Neuronal stem cell (in vitro differentiated cells): ENCODE results near the gene FZD1.

ENCODE experiments used
- DNase-seq: peaks from one replicate; pipeline ENCODE4 v3.0.0-alpha.2; 2013; ENCODE audit warnings: low spot score
- H2AFZ ChIP-seq: one replicate; pipeline ENCODE4 v1.6.1; 2013; ENCODE audit warnings: mild to moderate bottlenecking, low read length, inconsistent platforms
- H2AK5ac ChIP-seq: 2 replicates; pipeline ENCODE4 v1.6.1; 2013; ENCODE audit warnings: low read depth, mild to moderate bottlenecking, inconsistent platforms, low read length, moderate library complexity, mixed read lengths
- H2BK120ac ChIP-seq: 2 replicates; pipeline ENCODE4 v1.6.1; 2013; ENCODE audit warnings: low read depth, mild to moderate bottlenecking, inconsistent platforms, low read length, moderate library complexity, mixed read lengths
- H2BK12ac ChIP-seq: one replicate; pipeline ENCODE4 v1.6.1; 2013; ENCODE audit warnings: low read length, inconsistent platforms
- H2BK15ac ChIP-seq: 2 replicates; pipeline ENCODE4 v1.6.1; 2013; ENCODE audit warnings: mild to moderate bottlenecking, low read length, inconsistent platforms, mixed read lengths
- H2BK5ac ChIP-seq: one replicate; pipeline ENCODE4 v1.6.1; 2013; ENCODE audit warnings: inconsistent platforms, mild to moderate bottlenecking, low read length, moderate library complexity
- H3K14ac ChIP-seq: one replicate; pipeline ENCODE4 v1.6.1; 2013; ENCODE audit warnings: low read length, inconsistent platforms
- H3K18ac ChIP-seq: 2 replicates; pipeline ENCODE4 v1.6.1; 2013; ENCODE audit warnings: low read length, inconsistent platforms
- H3K23ac ChIP-seq: 2 replicates; pipeline ENCODE4 v1.6.1; 2013; ENCODE audit warnings: low read depth, mild to moderate bottlenecking, mixed read lengths, low read length, inconsistent platforms; ENCODE audit not compliant: poor library complexity
- H3K27ac ChIP-seq: replicated peaks from 3 replicates; pipeline ENCODE4 v1.5.1; 2013; ENCODE audit warnings: low read length, inconsistent platforms
- H3K27me3 ChIP-seq, 3 experiments: 2 replicates each; pipeline ENCODE4 v1.6.1; 2013; ENCODE audit warnings: low read length in 3 of 3, mild to moderate bottlenecking in 2 of 3, inconsistent platforms in 1 of 3, low read depth in 1 of 3, mixed read lengths in 1 of 3, moderate library complexity in 1 of 3; ENCODE audit not compliant: control insufficient read depth in 3 of 3, insufficient read depth in 3 of 3
- H3K36me3 ChIP-seq, 2 donors: replicated peaks in 1 of 2; 2 replicates each; pipeline ENCODE4 v1.6.1; 2013; ENCODE audit warnings: low read length in 2 of 2; ENCODE audit not compliant: control insufficient read depth in 2 of 2, insufficient read depth in 2 of 2
- H3K4ac ChIP-seq: 2 replicates; pipeline ENCODE4 v1.6.1; 2013; ENCODE audit warnings: inconsistent platforms, mild to moderate bottlenecking, low read length, moderate library complexity
- H3K4me1 ChIP-seq, 2 donors: 1 replicate in 1 of 2; 2 replicates in 1 of 2; pipeline ENCODE4 v1.6.1; 2013; ENCODE audit warnings: low read length in 2 of 2, low read depth in 1 of 2; ENCODE audit not compliant: control insufficient read depth in 2 of 2, insufficient read depth in 1 of 2
- H3K4me2 ChIP-seq: one replicate; pipeline ENCODE4 v1.6.1; 2013; ENCODE audit warnings: mild to moderate bottlenecking, low read length, inconsistent platforms; ENCODE audit not compliant: insufficient read depth, poor library complexity, severe bottlenecking
- H3K4me3 ChIP-seq, 2 donors: 2 replicates each; pipeline ENCODE4 v1.5.1; 2013; ENCODE audit warnings: low read length in 2 of 2, mild to moderate bottlenecking in 2 of 2, inconsistent platforms in 1 of 2, moderate library complexity in 1 of 2
- H3K79me1 ChIP-seq: one replicate; pipeline ENCODE4 v1.6.1; 2013; ENCODE audit warnings: low read depth, mild to moderate bottlenecking, inconsistent platforms, low read length, moderate library complexity
- H3K9ac ChIP-seq: one replicate; pipeline ENCODE4 v1.6.1; 2013; ENCODE audit warnings: mild to moderate bottlenecking, low read depth, low read length, inconsistent platforms; ENCODE audit not compliant: poor library complexity
- H3K9me3 ChIP-seq, 2 donors: replicated peaks in 1 of 2; 2 replicates each; pipeline versions ENCODE3 to v1.6.1; 2013; ENCODE audit warnings: low read length in 2 of 2, mild to moderate bottlenecking in 2 of 2, inconsistent platforms in 1 of 2, low read depth in 1 of 2, mixed read lengths in 1 of 2, moderate library complexity in 1 of 2; ENCODE audit not compliant: control insufficient read depth in 2 of 2, insufficient read depth in 1 of 2
- H4K8ac ChIP-seq: one replicate; pipeline ENCODE4 v1.6.1; 2013; ENCODE audit warnings: low read depth, mild to moderate bottlenecking, inconsistent platforms, low read length, moderate library complexity
- H4K91ac ChIP-seq: one replicate; pipeline ENCODE4 v1.6.1; 2013; ENCODE audit warnings: low read length, low read depth, mild to moderate bottlenecking, inconsistent platforms; ENCODE audit not compliant: poor library complexity
- WGBS, 2 donors: extraction: QIAGEN DNeasy Blood & Tissue Kit; methylation state at CpG; one replicate each; pipeline ENCODE4 v1.1.7; 2013; ENCODE audit warnings: missing lambda C conversion rate in 2 of 2, mixed read lengths in 1 of 2; ENCODE audit not compliant: insufficient read length in 2 of 2, insufficient replicate concordance in 1 of 2; ENCODE audit errors: extremely low coverage in 2 of 2; 5-methylcytosine and 5-hydroxymethylcytosine counted together

The FZD1 gene

DNA sequence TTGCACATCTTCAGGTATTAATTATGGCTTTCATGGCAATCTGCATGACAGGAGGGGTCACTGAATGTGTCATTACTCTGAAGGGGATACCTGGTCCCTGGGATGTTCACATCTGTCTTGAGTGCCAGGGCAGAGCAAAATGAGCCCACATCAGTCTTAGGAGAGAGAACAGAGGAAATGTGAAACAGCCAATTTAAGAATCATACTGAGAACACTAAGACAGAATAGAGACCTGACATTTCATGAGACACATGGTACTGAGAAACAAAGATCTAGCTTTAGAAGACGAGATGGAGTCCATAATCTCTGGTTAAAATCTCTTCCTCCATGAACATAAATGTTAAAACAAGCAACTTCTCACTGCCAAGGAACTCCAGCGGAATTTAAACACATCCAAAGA lies 34.1 kb upstream of the FZD1 start:
- no peak overlapping the region for H2BK5ac ChIP-seq
- H3K4ac ChIP-seq, result no peak overlapping the region
- H3K27me3 ChIP-seq, result no peaks in the 10 kb centered on the region
- no peak overlapping the region for H3K4me2 ChIP-seq
- no peaks in the 10 kb centered on the region for H3K79me1 ChIP-seq
- H2BK15ac ChIP-seq, result no peak overlapping the region
- H2AFZ ChIP-seq, result no peak overlapping the region
- no peak overlapping the region for H2AK5ac ChIP-seq
- H3K18ac ChIP-seq, result no peak overlapping the region
- DNase-seq, result no peak
- H3K14ac ChIP-seq, result no peak overlapping the region
- H4K91ac ChIP-seq, result no peak overlapping the region
- H3K4me3 ChIP-seq, result no peak overlapping the region
- no peak overlapping the region for H3K27ac ChIP-seq
- H2BK120ac ChIP-seq, result no peak overlapping the region
- no peak overlapping the region for H2BK12ac ChIP-seq
- no peaks in the 10 kb centered on the region for H3K36me3 ChIP-seq
- WGBS, 2 donors, result no CpG with 5 or more reads among the region's 2 CpGs
- H4K8ac ChIP-seq, result no peak overlapping the region
- H3K9ac ChIP-seq, result no peak overlapping the region
- H3K4me1 ChIP-seq, result peaks cover 13 to 17% of the 10 kb centered on the region in 2 donors
- H3K23ac ChIP-seq, result no peak overlapping the region
- no peaks in the 10 kb centered on the region for H3K9me3 ChIP-seq

DNA sequence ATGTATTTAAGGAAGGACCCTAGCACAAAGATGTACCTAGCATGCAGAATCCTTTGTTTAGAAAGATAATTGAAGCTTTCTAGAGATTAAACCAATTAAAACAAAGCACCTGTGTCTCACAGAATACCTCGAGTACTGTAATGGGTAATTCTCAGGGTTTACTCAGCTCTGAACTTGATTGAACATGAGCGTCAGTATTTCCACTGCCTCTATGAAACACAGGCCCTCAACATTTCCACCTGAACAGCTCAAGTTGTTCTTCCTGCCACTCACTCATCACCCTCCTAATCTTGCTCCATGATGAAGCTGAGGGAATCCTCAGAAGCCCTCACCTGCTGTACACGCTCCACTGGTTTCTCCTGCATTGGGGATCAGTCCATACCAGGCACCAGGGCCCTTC lies 33.7 kb upstream of the FZD1 start:
- Histone ChIP-seq H2BK12ac (no peak overlapping the region), H3K14ac (no peak overlapping the region), H4K8ac (no peak overlapping the region), H4K91ac (no peak overlapping the region), H3K4me1 (peaks cover 13 to 17% of the 10 kb centered on the region in 2 donors), H2BK5ac (no peak overlapping the region), H3K4me3 (peak overlapping the region in 1 of 2 donors; percentile 10), H3K23ac (no peak overlapping the region), H3K36me3 (no peaks in the 10 kb centered on the region), H2AK5ac (no peak overlapping the region), H3K4me2 (no peak overlapping the region), H3K9ac (no peak overlapping the region), H3K27ac (no peak overlapping the region), H3K18ac (peak overlapping the region; percentile 3), H3K9me3 (no peaks in the 10 kb centered on the region), H3K27me3 (no peaks in the 10 kb centered on the region), H3K4ac (no peak overlapping the region), H2BK120ac (no peak overlapping the region), H2AFZ (no peak overlapping the region), H3K79me1 (no peaks in the 10 kb centered on the region), H2BK15ac (no peak overlapping the region)
- no peak for DNase-seq
- WGBS, 2 donors, result no CpG with 5 or more reads among the region's 3 CpGs

DNA sequence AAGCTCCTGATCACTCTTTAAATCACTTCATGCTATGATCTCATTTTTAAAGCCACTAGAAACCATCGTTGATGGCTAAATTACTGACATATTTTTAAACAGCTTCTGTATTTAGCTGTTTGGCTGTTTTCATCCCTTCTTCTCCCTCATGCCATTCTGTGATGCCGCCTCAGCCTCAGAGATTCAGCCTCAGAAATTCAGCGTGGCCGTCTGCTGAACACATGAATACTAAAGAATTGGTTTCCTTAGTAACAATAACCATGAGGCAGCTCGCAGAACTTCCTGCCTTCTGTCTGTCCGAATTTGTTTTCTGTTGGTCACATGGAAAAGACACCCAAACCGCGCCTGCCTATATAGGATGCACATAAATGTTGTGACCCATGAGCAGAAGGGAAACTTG lies 31.0 kb upstream of the FZD1 start:
- Histone ChIP-seq H3K9me3 (no peaks in the 10 kb centered on the region), H2AK5ac (no peak overlapping the region), H2BK5ac (no peak overlapping the region), H4K91ac (no peak overlapping the region), H3K4me1 (peaks cover 15 to 17% of the 10 kb centered on the region in 2 donors), H3K14ac (no peak overlapping the region), H2BK120ac (no peak overlapping the region), H3K4me2 (no peak overlapping the region), H2BK15ac (no peak overlapping the region), H4K8ac (no peak overlapping the region), H3K4ac (no peak overlapping the region), H3K4me3 (no peak overlapping the region), H3K27ac (no peak overlapping the region), H3K18ac (no peak overlapping the region), H3K27me3 (no peaks in the 10 kb centered on the region), H3K9ac (no peak overlapping the region), H3K79me1 (no peaks in the 10 kb centered on the region), H2BK12ac (no peak overlapping the region), H3K23ac (no peak overlapping the region), H2AFZ (peak overlapping the region; percentile 70), H3K36me3 (no peaks in the 10 kb centered on the region)
- DNase-seq, result no peak
- WGBS, 2 donors, result no CpG with 5 or more reads among the region's 8 CpGs

DNA sequence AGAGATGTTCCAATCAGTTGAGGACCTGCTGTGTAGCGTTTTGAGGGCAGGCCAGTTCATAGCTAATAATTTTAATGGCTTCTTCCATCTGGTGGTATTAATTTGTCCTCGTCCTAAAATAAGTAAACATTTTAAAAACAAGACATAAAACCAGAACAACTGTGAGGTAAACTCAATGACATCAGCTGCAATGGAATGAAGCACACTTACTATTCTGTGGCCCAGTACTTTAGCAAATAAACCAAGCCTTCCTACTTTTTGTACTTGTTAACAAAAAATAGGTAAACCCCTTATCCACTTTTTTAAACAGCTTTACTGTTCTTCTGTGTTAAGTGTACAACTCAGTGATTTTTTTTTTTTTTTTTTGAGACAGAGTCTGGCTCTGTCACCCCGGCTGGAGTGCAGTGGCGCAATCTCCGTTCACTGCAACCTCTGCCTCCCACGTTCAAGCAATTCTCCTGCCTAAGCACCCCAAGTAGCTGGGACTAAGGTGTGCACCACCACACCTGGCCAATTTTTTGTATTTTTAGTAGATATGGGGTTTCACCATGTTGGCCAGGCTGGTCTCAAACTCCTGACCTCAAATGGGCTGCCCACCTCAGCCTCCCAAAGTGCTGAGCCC lies 28.9 kb upstream of the FZD1 start:
- H3K4me2 ChIP-seq, result no peak overlapping the region
- no CpG with 5 or more reads among the region's 6 CpGs for WGBS, 2 donors
- H2AK5ac ChIP-seq, result no peak overlapping the region
- H3K4me1 ChIP-seq, result peaks cover 7 to 17% of the 10 kb centered on the region in 2 donors
- no peak overlapping the region for H3K4me3 ChIP-seq
- H4K8ac ChIP-seq, result no peak overlapping the region
- H3K23ac ChIP-seq, result no peak overlapping the region
- no peak overlapping the region for H2AFZ ChIP-seq
- no peak for DNase-seq
- no peaks in the 10 kb centered on the region for H3K9me3 ChIP-seq
- H3K27ac ChIP-seq, result no peak overlapping the region
- no peak overlapping the region for H3K14ac ChIP-seq
- no peak overlapping the region for H4K91ac ChIP-seq
- no peak overlapping the region for H2BK120ac ChIP-seq
- H3K18ac ChIP-seq, result no peak overlapping the region
- H2BK12ac ChIP-seq, result no peak overlapping the region
- no peak overlapping the region for H2BK5ac ChIP-seq
- H3K36me3 ChIP-seq, result no peaks in the 10 kb centered on the region
- no peaks in the 10 kb centered on the region for H3K27me3 ChIP-seq
- no peak overlapping the region for H3K4ac ChIP-seq
- no peak overlapping the region for H3K9ac ChIP-seq
- no peaks in the 10 kb centered on the region for H3K79me1 ChIP-seq
- H2BK15ac ChIP-seq, result no peak overlapping the region
